PC-3 (cell line): Measurements from ENCODE around the gene TESK1. TPM values are rescaled to one million over a fixed set of nuclear protein-coding genes. Genes with fewer than 3 reads are reported as not detected.
A peak's percentile ranks its signal among the peaks of the same experiment; 100 is the strongest.
"Not testable (repeated sequence)": the region's sequence is repeated elsewhere in the genome, so short reads cannot be mapped to it uniquely, and the experiment has no call there.

Experiments used
- ATAC-seq: fragments of 200-7000 bp; cut with Tn5 transposase; 2 replicates; pipeline ENCODE4 v1.9.1; 2020; ENCODE audit warnings: mild to moderate bottlenecking, moderate library complexity
- BruUV-seq: library from RNA; stranded (reverse); fragments of 400-500 nt; replicated peaks from 2 replicates; lab custom pipeline; 2021; lab: Mats Ljungman, UMichigan
- CTCF ChIA-PET: fragments of 300-600 bp; sonication (Branson Sonifier 250); formaldehyde crosslinking; loops from one replicate; lab custom pipeline; 2022; ENCODE audit warnings: antibody characterized with exemption; lab: Charles Lee
- POLR2A ChIA-PET: fragments of 300-600 bp; sonication (Branson Sonifier 250); formaldehyde crosslinking; loops from one replicate; lab custom pipeline; 2022; ENCODE audit warnings: antibody characterized with exemption; ENCODE audit not compliant: unreplicated experiment; lab: Charles Lee
- DNase-seq: peaks from one replicate; pipeline ENCODE4 v3.0.0-alpha.2; 2015
- H2AFZ ChIP-seq: fragments of 300-600 bp; sonication (generic); 2 replicates; pipeline ENCODE4 v1.6.0; 2016; ENCODE audit warnings: antibody characterized with exemption, low read length
- H3F3A ChIP-seq: fragments of 300-600 bp; sonication (generic); one replicate; pipeline ENCODE4 v1.6.0; 2017; ENCODE audit warnings: antibody characterized with exemption, low read length, control low read depth, mild to moderate bottlenecking; ENCODE audit not compliant: unreplicated experiment
- H3K27ac ChIP-seq: fragments of 300-600 bp; sonication (generic); 2 replicates; pipeline ENCODE4 v1.5.1; 2016; ENCODE audit warnings: mild to moderate bottlenecking, low read length
- H3K27me3 ChIP-seq: fragments of 300-600 bp; sonication (generic); 2 replicates; pipeline ENCODE4 v1.6.1; 2016; ENCODE audit warnings: low read length, mixed read lengths
- H3K36me3 ChIP-seq: fragments of 300-600 bp; sonication (generic); 2 replicates; pipeline ENCODE4 v1.6.1; 2016; ENCODE audit warnings: low read depth, mixed run types, low read length, mixed read lengths
- H3K4me1 ChIP-seq: fragments of 300-600 bp; sonication (generic); 2 replicates; pipeline ENCODE4 v1.5.1; 2016; ENCODE audit warnings: low read length; ENCODE audit not compliant: insufficient read depth
- H3K4me2 ChIP-seq: fragments of 300-600 bp; sonication (generic); 2 replicates; pipeline ENCODE4 v1.6.0; 2016; ENCODE audit warnings: low read length
- H3K4me3 ChIP-seq: fragments of 300-600 bp; sonication (generic); 2 replicates; pipeline ENCODE4 v1.5.1; 2016; ENCODE audit warnings: mild to moderate bottlenecking, low read length, mixed read lengths
- H3K79me2 ChIP-seq: fragments of 300-600 bp; sonication (generic); 2 replicates; pipeline ENCODE4 v1.6.1; 2017; ENCODE audit warnings: low read length, mixed read lengths
- H3K9ac ChIP-seq: fragments of 300-600 bp; sonication (generic); 2 replicates; pipeline ENCODE4 v1.6.0; 2016; ENCODE audit warnings: mild to moderate bottlenecking, low read length
- H3K9me2 ChIP-seq: fragments of 300-600 bp; sonication (generic); replicated peaks from 2 replicates; pipeline ENCODE4 v1.6.1; 2016; ENCODE audit warnings: mixed run types, low read length, mixed read lengths
- H3K9me3 ChIP-seq: fragments of 300-600 bp; sonication (generic); 2 replicates; pipeline ENCODE4 v1.6.1; 2016; ENCODE audit warnings: low read length, mixed read lengths
- H4K20me1 ChIP-seq: fragments of 300-600 bp; sonication (generic); 2 replicates; pipeline ENCODE4 v1.6.1; 2016; ENCODE audit warnings: low read length, mixed read lengths
- EZH2 ChIP-seq: fragments of 300-600 bp; sonication (generic); IDR thresholded peaks from one replicate; pipeline ENCODE4 v1.6.1; 2017; ENCODE audit warnings: antibody characterized with exemption, mild to moderate bottlenecking, low read length; ENCODE audit not compliant: unreplicated experiment
- EZH2phosphoT487 ChIP-seq: fragments of 300-600 bp; sonication (generic); IDR thresholded peaks from 2 replicates; pipeline ENCODE4 v1.6.1; 2018; ENCODE audit warnings: mild to moderate bottlenecking, antibody characterized with exemption, low read length, borderline replicate concordance
- intact Hi-C: fragments of 100-400 bp; cut with micrococcal nuclease; formaldehyde crosslinking; loops from 2 replicates; pipeline ENCODE4 v1.9.0; 2023
- total RNA-seq: library from RNA; depleted of rRNA; stranded (reverse); fragments of >200 nt; gene quantifications from 2 replicates; pipeline ENCODE4 v1.2.3, GENCODE V29; 2014
- TF ChIP-seq, protein P1 (sequence below): fragments of 300-600 bp; sonication (generic); conservative IDR thresholded peaks from 2 replicates; pipeline ENCODE4 v1.5.1; 2017; ENCODE audit warnings: antibody characterized with exemption, low read depth, mild to moderate bottlenecking, low read length

The TESK1 gene
- total RNA-seq, 1 experiment from 2014 or later, result 11.2 TPM

- no peak for ATAC-seq
- intact Hi-C loops, result no loop called here
- Histone ChIP-seq H4K20me1 (no peaks in the 10 kb centered on the region), H2AFZ (no peak overlapping the region), H3K79me2 (peaks cover 14% of the 10 kb centered on the region), H3K4me3 (no peak overlapping the region), H3K36me3 (no peaks in the 10 kb centered on the region; the same call in 1 of the 2 replicates), H3K27ac (no peak overlapping the region), H3K4me1 (peaks cover 8% of the 10 kb centered on the region; the same call in 1 of the 2 replicates), H3K9ac (no peak overlapping the region), H3F3A (no peaks in the 10 kb centered on the region), H3K9me2 (no peaks in the 10 kb centered on the region), H3K4me2 (no peak overlapping the region), H3K27me3 (no peaks in the 10 kb centered on the region), H3K9me3 (no peaks in the 10 kb centered on the region)
- TF ChIP-seq, protein P1, sequence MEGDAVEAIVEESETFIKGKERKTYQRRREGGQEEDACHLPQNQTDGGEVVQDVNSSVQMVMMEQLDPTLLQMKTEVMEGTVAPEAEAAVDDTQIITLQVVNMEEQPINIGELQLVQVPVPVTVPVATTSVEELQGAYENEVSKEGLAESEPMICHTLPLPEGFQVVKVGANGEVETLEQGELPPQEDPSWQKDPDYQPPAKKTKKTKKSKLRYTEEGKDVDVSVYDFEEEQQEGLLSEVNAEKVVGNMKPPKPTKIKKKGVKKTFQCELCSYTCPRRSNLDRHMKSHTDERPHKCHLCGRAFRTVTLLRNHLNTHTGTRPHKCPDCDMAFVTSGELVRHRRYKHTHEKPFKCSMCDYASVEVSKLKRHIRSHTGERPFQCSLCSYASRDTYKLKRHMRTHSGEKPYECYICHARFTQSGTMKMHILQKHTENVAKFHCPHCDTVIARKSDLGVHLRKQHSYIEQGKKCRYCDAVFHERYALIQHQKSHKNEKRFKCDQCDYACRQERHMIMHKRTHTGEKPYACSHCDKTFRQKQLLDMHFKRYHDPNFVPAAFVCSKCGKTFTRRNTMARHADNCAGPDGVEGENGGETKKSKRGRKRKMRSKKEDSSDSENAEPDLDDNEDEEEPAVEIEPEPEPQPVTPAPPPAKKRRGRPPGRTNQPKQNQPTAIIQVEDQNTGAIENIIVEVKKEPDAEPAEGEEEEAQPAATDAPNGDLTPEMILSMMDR, result no peak
- TF ChIP-seq EZH2 (no peak), EZH2phosphoT487 (no peak)
- CTCF ChIA-PET, result no interaction called here
- POLR2A ChIA-PET, result no interaction called here
- no peak for DNase-seq
- BruUV-seq, result no TSS peak
Observed at GRCh38 chr9:35609001-35609819, 4.1 kb downstream of the TESK1 start.

- H3K27ac ChIP-seq, result no peak overlapping the region
- POLR2A ChIA-PET, result no interaction called here
- H3K4me2 ChIP-seq, result no peak overlapping the region
- intact Hi-C loops, result no loop called here
- no TSS peak for BruUV-seq
- H3F3A ChIP-seq, result no peaks in the 10 kb centered on the region
- H3K36me3 ChIP-seq, result no peaks in the 10 kb centered on the region; the same call in 1 of the 2 replicates
- no peaks in the 10 kb centered on the region for H3K9me2 ChIP-seq
- H3K27me3 ChIP-seq, result no peaks in the 10 kb centered on the region
- no peak overlapping the region for H3K4me3 ChIP-seq
- ATAC-seq, result no peak
- CTCF ChIA-PET, result no interaction called here
- DNase-seq, result no peak
- H2AFZ ChIP-seq, result no peak overlapping the region
- peaks cover 14% of the 10 kb centered on the region for H3K79me2 ChIP-seq
- H4K20me1 ChIP-seq, result no peaks in the 10 kb centered on the region
- H3K4me1 ChIP-seq, result peaks cover 8% of the 10 kb centered on the region; the same call in 1 of the 2 replicates
- H3K9ac ChIP-seq, result no peak overlapping the region
- no peaks in the 10 kb centered on the region for H3K9me3 ChIP-seq
- no peak for TF ChIP-seq EZH2phosphoT487
- TF ChIP-seq EZH2, result no peak
- TF ChIP-seq, protein P1, result no peak
Observed at GRCh38 chr9:35609820-35610163, 4.7 kb downstream of the TESK1 start.

DNA sequence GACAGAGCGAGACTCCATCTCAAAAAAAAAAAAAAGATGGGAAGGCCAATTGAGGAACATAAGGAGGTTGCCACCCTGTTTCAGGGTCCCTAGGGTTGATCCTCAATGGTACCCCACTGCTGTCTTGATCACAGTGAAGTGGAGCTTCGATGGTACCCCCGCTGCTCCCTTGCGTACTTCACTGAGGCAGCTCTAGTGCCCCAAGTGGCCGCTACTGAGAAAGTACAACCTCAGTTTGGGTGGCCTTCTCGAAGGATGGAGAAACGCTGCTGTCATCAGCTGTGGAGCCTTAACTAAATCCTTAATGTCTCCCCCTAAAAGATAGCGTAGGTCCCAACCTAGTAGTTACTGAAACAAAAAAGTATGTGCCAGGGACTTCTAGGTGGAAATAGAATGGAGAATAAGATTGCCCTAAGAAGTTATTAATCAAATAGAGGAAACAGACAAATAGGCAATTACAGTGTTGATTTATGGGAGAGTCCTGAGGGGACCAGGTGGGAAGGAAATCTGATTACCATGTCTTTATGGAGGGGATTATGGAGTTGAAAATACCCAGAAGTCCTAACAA is 6.3 kb downstream of the TESK1 start:
- no TSS peak for BruUV-seq
- ATAC-seq (peak; percentile 58), DNase-seq (peak; percentile 47)
- no peak overlapping the region for H3K4me3 ChIP-seq
- H3F3A ChIP-seq, result no peaks in the 10 kb centered on the region
- intact Hi-C loops, result no loop called here
- ChIA-PET POLR2A (no interaction called here), CTCF (no interaction called here)
- no peak overlapping the region for H3K9ac ChIP-seq
- TF ChIP-seq, protein P1, result peak; percentile 58
- no peak for TF ChIP-seq EZH2phosphoT487
- TF ChIP-seq EZH2, result no peak
- no peaks in the 10 kb centered on the region for H3K9me3 ChIP-seq
- no peaks in the 10 kb centered on the region; the same call in 1 of the 2 replicates for H3K36me3 ChIP-seq
- no peak overlapping the region for H3K27ac ChIP-seq
- no peak overlapping the region for H3K4me2 ChIP-seq
- H3K4me1 ChIP-seq, result peaks cover 8% of the 10 kb centered on the region; the same call in 1 of the 2 replicates
- H2AFZ ChIP-seq, result no peak overlapping the region
- H3K79me2 ChIP-seq, result peaks cover 7% of the 10 kb centered on the region
- H4K20me1 ChIP-seq, result no peaks in the 10 kb centered on the region
- no peaks in the 10 kb centered on the region for H3K27me3 ChIP-seq
- no peaks in the 10 kb centered on the region for H3K9me2 ChIP-seq

DNA sequence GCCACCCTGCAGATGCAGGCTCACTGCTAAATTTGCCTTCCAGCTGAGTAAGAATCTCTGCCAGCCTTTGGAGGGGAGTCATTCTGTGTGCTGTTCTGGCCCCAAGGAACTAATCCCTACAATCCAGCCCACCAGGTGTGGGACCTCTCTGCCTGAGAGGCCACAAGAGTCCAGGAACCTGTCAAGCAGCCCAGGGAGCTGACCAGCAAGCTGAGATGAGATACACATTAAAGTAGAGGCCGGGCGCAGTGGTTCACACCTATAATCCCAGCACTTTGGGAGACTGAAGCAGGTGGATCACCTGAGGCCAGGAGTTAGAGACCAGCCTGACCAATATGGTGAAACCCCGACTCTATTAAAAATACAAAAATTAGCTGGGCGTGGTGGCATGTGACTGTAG is 7.0 kb downstream of the TESK1 start:
- ATAC-seq, BruUV-seq: not testable (repeated sequence)

More for the DNA sequence above, 7.0 kb downstream of the TESK1 start:
- H3K4me2 ChIP-seq, DNase-seq, H2AFZ ChIP-seq, H3K36me3 ChIP-seq, H3K4me3 ChIP-seq, CTCF ChIA-PET, H3K27me3 ChIP-seq, intact Hi-C loops, H3K79me2 ChIP-seq, H3K9me2 ChIP-seq, POLR2A ChIA-PET, H4K20me1 ChIP-seq, H3K9ac ChIP-seq, H3K27ac ChIP-seq, H3K9me3 ChIP-seq, H3K4me1 ChIP-seq, H3F3A ChIP-seq: not testable (repeated sequence)
